ENCODE results near the gene ALOX5AP.

ALOX5AP gene

DNA sequence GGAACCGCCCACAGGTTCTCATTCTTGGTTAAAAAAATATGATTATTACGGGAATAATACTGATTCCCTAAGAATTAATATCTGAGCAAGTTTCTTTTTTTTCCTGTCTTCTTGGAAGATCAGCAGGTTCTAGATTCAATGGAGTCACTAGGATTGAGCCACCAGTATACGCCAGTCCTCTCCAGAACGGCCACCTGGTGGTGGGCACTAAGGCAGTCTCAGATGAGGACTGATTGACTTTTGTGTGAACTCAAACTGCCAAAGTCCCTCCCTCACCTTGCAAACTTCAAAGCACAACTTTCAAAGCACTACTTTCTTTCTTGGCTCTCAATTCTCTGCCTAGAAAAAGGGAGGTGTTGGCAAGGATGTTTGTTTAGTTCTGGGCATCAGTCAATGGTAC is 33.3 kb upstream of the ALOX5AP start:
- Mint-ChIP-seq H3K4me1 (peaks cover 15% of the 10 kb centered on the region), H3K27me3 (peaks cover 24% of the 10 kb centered on the region), H3K27ac (ENCODE audit: low read depth) (no peak overlapping the region), H3K4me3 (no peak overlapping the region), H3K36me3 (ENCODE audit: insufficient read depth) (no peaks in the 10 kb centered on the region), H3K9me3 (no peaks in the 10 kb centered on the region)
- DNase-seq (ENCODE audit: low spot score in 2 of 2) (no peak), ATAC-seq (replicated peaks; ENCODE audit: extremely low read depth, poor library complexity, severe bottlenecking) (no peak)

DNA sequence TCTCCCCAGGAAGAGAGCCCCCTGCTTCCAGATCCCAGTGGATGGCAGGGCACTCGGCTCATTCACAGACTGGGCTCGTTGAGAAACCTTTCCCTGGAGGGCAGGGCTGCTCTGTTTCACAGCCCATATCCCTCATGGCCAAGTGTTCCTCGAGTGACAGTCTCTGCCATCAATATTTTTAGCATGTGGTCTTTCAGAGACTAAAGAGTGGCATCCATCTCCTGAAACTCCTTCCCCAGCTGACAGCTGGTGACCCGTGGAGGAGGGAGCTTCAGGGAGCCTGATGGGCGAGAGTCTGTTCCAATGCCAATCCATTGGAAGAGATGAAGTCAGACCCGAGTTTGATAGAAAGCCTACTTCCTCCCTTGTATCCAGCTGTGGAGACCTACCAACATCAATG is 30.7 kb upstream of the ALOX5AP start:
- H3K4me1 Mint-ChIP-seq: peaks cover 9% of the 10 kb centered on the region
- H3K27ac Mint-ChIP-seq (ENCODE audit: low read depth): no peak overlapping the region
- H3K36me3 Mint-ChIP-seq (ENCODE audit: insufficient read depth): no peaks in the 10 kb centered on the region
- H3K9me3 Mint-ChIP-seq: no peaks in the 10 kb centered on the region
- ATAC-seq (replicated peaks; ENCODE audit: extremely low read depth, poor library complexity, severe bottlenecking) (no peak), DNase-seq (ENCODE audit: low spot score in 2 of 2) (no peak)
- no peak overlapping the region for H3K4me3 Mint-ChIP-seq
- peaks cover 14% of the 10 kb centered on the region for H3K27me3 Mint-ChIP-seq

DNA sequence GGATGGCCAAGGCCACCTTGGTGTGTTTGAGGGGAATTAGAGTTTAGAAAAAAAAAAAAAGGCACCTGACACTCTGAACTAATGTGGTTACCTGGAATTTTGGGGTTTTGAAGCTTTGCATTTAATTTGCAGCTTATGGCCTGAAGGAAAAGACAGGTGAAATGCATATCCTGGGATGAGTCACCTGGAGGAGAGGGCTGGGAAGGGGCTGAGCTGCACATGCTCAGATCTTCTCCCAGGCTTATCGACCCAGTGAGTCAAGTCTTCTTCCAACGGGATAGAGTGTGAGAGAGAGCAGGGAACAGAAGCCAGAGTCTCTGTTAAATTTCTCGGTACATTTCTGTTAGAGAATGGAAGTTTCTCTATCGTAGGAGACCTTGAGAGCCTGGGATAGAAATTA is 29.7 kb upstream of the ALOX5AP start:
- ATAC-seq (replicated peaks; ENCODE audit: extremely low read depth, poor library complexity, severe bottlenecking) (no peak), DNase-seq (ENCODE audit: low spot score in 2 of 2) (no peak)
- no peak overlapping the region for H3K27ac Mint-ChIP-seq (ENCODE audit: low read depth)
- no peaks in the 10 kb centered on the region for H3K36me3 Mint-ChIP-seq (ENCODE audit: insufficient read depth)
- no peaks in the 10 kb centered on the region for H3K9me3 Mint-ChIP-seq
- H3K27me3 Mint-ChIP-seq: peaks cover 7% of the 10 kb centered on the region
- peaks cover 4% of the 10 kb centered on the region for H3K4me1 Mint-ChIP-seq
- no peak overlapping the region for H3K4me3 Mint-ChIP-seq

DNA sequence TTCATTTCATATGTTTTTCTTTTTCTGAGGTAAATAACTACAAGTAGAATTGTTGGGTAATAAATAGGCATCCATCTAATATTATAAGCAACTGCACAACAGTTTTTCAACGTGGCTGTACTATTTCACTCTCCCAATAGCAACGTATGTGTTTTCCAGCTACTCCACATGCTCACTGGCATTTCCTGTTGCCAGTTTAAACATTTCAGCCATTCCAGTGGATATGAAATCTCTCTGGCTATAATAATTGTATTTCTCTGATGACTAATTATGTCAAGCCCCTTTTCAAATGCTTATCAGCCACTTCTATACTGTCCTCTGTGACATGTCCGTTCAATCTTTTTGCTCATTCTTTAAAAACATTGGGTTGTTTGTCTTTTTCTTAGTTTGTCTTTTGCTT is 26.8 kb upstream of the ALOX5AP start:
- Mint-ChIP-seq H3K4me3 (no peak overlapping the region), H3K36me3 (ENCODE audit: insufficient read depth) (no peaks in the 10 kb centered on the region), H3K9me3 (no peaks in the 10 kb centered on the region), H3K27ac (ENCODE audit: low read depth) (no peak overlapping the region), H3K4me1 (peaks cover 9% of the 10 kb centered on the region), H3K27me3 (no peaks in the 10 kb centered on the region)
- ATAC-seq (replicated peaks; ENCODE audit: extremely low read depth, poor library complexity, severe bottlenecking): no peak
- no peak for DNase-seq (ENCODE audit: low spot score in 2 of 2)

DNA sequence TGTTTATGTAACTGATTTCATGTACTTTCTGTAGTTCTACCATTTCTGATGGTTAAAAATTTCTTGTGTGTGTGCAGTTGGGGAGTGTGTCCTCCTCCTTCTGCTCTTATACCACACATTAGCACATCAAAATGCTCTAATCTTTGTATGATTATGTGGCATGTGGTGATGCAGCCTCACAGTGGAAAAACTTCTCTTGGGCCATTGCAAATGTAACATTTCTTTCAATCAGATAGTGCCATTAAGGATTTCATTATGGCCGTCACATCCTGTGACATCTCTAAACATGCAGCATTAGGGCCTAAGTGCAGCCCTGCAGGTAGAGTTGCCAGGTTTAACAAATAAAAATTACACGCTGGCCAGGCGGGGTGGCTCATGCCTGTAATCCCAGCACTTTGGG is 24.9 kb upstream of the ALOX5AP start:
- no peaks in the 10 kb centered on the region for H3K36me3 Mint-ChIP-seq (ENCODE audit: insufficient read depth)
- no peaks in the 10 kb centered on the region for H3K27me3 Mint-ChIP-seq
- H3K4me1 Mint-ChIP-seq: peaks cover 9% of the 10 kb centered on the region
- ATAC-seq (replicated peaks; ENCODE audit: extremely low read depth, poor library complexity, severe bottlenecking) (no peak), DNase-seq (ENCODE audit: low spot score in 2 of 2) (no peak)
- H3K4me3 Mint-ChIP-seq: no peak overlapping the region
- H3K27ac Mint-ChIP-seq (ENCODE audit: low read depth): no peak overlapping the region
- no peaks in the 10 kb centered on the region for H3K9me3 Mint-ChIP-seq

DNA sequence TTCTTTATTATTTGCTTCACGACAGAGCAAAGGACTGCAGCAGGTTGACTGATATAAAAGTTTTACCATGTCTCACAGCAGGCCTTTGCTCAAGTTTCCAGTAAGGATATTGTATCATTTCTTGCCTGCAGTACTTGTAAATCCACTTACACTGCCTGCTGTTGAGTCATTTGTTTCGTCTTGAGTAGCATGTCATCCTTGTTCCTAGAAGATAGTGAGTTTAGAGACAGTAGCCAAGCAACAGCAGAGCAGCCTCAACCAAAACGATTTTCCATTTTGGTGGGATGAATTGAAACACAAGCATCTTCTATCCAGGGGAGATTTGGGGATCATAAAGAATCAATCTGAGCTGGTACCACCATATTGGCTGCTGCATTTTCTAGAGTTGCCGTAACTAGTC is 24.0 kb upstream of the ALOX5AP start:
- Mint-ChIP-seq H3K27me3 (no peaks in the 10 kb centered on the region), H3K4me1 (peaks cover 9% of the 10 kb centered on the region), H3K4me3 (no peak overlapping the region), H3K36me3 (ENCODE audit: insufficient read depth) (no peaks in the 10 kb centered on the region), H3K9me3 (no peaks in the 10 kb centered on the region), H3K27ac (ENCODE audit: low read depth) (no peak overlapping the region)
- ATAC-seq (replicated peaks; ENCODE audit: extremely low read depth, poor library complexity, severe bottlenecking): no peak
- DNase-seq (ENCODE audit: low spot score in 2 of 2): no peak

DNA sequence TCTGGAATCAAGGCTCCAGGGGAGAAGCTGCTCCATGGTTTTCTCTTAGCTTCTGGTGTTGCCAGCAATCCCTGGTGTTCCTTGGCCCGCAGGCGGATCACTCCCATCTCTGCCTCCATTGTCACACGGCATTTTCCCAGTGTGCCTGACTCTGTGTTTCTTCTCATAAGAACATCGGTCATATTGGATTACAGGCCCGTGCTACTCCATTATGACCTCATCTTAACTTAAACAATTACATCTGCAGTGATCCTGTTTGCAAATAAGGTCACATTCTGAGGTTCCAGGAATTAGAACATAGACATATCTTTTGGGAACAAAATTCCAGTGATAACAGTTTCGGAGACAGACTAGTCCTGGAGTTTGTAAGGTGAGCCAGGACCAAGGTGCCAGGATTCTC is 23.5 kb upstream of the ALOX5AP start:
- no peaks in the 10 kb centered on the region for H3K36me3 Mint-ChIP-seq (ENCODE audit: insufficient read depth)
- H3K27ac Mint-ChIP-seq (ENCODE audit: low read depth): no peak overlapping the region
- H3K4me1 Mint-ChIP-seq: peaks cover 9% of the 10 kb centered on the region
- H3K4me3 Mint-ChIP-seq: no peak overlapping the region
- no peaks in the 10 kb centered on the region for H3K9me3 Mint-ChIP-seq
- no peaks in the 10 kb centered on the region for H3K27me3 Mint-ChIP-seq
- DNase-seq (ENCODE audit: low spot score in 2 of 2): no peak
- no peak for ATAC-seq (replicated peaks; ENCODE audit: extremely low read depth, poor library complexity, severe bottlenecking)

DNA sequence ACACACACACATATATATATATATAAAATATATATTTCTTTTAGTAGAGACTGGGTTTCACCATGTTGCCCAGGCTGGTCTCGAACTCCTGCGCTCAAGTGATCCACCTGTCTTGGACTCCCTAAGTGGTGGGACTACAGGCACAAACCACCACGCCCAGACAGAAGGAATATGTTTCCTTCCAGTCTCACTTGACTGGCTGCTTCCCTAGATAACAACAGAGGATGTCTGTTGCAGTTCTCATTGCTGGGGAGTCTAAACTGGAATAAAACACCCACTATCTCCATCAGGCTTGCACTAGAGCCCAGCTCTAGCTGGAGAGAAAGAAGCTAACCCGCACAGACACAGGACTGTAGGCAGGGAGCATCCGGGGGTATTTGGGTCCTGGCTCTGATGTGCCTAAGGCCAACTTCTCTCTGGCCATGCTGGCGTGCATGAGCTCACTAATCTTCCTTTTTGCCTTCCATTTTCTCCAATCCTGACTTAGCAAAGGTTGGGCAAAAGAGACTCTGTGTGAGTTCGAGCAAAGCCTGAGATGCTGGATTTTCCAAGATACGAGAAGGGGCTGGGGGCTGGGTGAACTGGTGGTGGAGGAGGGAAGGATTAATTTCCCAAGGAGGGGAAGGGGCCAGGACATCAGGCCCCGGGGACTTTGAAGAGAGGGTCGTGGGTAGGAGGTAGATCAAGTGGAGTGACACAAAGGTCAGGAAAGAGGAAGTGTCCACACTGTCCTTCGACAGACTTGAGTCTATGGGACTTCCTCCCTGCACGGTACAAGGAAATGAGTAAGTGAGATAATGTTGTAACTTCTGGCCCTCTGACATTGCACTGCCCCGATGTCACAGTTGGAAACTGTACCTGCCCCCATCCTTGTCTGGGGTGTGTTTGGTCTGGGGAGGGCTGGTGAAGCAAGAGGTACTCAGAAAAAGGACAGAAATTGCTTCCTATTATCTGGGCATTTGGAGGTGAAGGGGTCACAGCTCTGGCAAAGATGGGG is 22.5 kb upstream of the ALOX5AP start:
- ATAC-seq (replicated peaks; ENCODE audit: extremely low read depth, poor library complexity, severe bottlenecking) (peak; percentile 40), DNase-seq (ENCODE audit: low spot score in 2 of 2) (no peak)
- Mint-ChIP-seq H3K4me3 (no peak overlapping the region), H3K4me1 (peaks cover 9% of the 10 kb centered on the region), H3K27me3 (no peaks in the 10 kb centered on the region), H3K9me3 (no peaks in the 10 kb centered on the region), H3K36me3 (ENCODE audit: insufficient read depth) (no peaks in the 10 kb centered on the region), H3K27ac (ENCODE audit: low read depth) (peak overlapping the region; percentile 24)

DNA sequence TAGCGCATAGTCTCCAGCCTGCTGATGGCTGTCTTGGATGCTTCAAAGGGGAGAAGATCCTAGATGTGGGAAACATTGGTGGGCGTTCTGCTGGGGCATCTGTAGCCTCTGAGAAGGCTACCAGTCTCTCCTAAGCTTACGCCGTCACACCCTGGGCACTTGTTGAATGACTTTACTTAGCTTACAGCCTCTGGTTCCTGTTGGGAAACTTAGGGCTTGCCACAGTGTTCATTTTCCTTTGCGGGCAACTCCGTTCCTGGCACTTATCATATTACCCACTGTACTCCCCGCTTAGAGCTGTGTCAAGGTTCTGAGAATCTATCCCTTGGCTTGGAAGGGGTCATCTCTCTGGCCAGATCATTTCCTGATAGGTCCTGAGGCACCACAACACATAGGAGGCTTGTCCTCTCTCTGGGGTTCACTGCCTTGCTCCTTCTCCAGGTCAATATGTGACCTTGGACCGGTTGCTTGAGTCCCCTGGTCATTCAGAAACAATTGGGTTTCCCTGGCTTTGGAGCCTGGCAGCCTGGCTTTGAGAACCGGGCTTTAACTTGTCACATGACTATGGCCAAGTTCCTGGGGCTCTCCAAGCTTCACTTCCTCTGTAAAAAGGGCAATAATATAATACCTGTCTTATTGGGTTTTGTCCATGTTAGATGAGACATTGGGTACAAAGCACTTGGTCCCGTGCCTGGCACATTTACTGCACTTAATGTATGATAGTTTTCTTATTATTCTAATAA is 20.5 kb upstream of the ALOX5AP start:
- no peak for DNase-seq (ENCODE audit: low spot score in 2 of 2)
- Mint-ChIP-seq H3K36me3 (ENCODE audit: insufficient read depth) (no peaks in the 10 kb centered on the region), H3K4me1 (peaks cover 9% of the 10 kb centered on the region), H3K4me3 (no peak overlapping the region), H3K27ac (ENCODE audit: low read depth) (no peak overlapping the region), H3K9me3 (no peaks in the 10 kb centered on the region), H3K27me3 (no peaks in the 10 kb centered on the region)
- ATAC-seq (replicated peaks; ENCODE audit: extremely low read depth, poor library complexity, severe bottlenecking): no peak

DNA sequence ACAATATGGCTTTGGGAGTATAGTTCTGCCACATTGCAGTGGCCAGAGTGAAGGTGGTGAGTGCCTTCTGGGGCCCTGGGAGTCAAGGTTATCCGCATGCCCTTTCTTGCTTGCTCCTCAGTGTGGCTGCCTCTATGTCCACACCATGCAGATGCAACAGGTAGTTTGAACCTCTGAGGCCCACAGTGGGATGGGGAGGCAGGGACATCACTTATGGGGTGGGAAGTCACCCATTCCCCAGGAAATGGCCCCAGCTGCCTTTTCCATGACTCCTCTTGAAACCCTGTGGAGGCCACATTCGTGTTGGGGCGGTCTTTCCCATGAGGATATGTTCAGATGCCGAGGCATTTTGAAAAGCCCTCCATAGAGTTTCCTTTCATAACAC is 20.0 kb upstream of the ALOX5AP start:
- Mint-ChIP-seq H3K27ac (ENCODE audit: low read depth) (no peak overlapping the region), H3K4me3 (no peak overlapping the region), H3K4me1 (peaks cover 12% of the 10 kb centered on the region), H3K36me3 (ENCODE audit: insufficient read depth) (no peaks in the 10 kb centered on the region), H3K9me3 (no peaks in the 10 kb centered on the region), H3K27me3 (no peaks in the 10 kb centered on the region)
- ATAC-seq (replicated peaks; ENCODE audit: extremely low read depth, poor library complexity, severe bottlenecking) (no peak), DNase-seq (ENCODE audit: low spot score in 2 of 2) (no peak)

DNA sequence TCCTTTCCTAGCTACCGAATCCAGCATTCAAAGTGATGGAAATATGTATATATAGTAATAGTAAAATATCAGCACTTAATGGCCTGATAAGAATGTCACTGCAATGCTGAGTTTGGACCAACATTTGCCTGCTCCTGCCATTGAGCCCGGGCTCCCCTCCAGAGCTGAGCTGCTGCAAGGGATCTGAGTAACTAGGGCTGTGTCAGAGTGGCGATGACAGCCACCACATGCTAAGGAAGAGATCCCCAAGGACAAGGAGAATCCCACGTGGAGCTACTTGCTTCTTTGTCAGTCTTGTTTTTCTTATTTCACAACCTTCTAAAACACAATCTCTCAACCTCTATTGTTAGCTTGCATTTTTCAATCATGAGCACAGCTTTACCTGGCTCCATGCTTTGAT is 19.5 kb upstream of the ALOX5AP start:
- ATAC-seq (replicated peaks; ENCODE audit: extremely low read depth, poor library complexity, severe bottlenecking) (no peak), DNase-seq (ENCODE audit: low spot score in 2 of 2) (no peak)
- Mint-ChIP-seq H3K9me3 (no peaks in the 10 kb centered on the region), H3K27me3 (no peaks in the 10 kb centered on the region), H3K4me1 (peaks cover 17% of the 10 kb centered on the region), H3K4me3 (no peak overlapping the region), H3K27ac (ENCODE audit: low read depth) (no peak overlapping the region), H3K36me3 (ENCODE audit: insufficient read depth) (no peaks in the 10 kb centered on the region)

DNA sequence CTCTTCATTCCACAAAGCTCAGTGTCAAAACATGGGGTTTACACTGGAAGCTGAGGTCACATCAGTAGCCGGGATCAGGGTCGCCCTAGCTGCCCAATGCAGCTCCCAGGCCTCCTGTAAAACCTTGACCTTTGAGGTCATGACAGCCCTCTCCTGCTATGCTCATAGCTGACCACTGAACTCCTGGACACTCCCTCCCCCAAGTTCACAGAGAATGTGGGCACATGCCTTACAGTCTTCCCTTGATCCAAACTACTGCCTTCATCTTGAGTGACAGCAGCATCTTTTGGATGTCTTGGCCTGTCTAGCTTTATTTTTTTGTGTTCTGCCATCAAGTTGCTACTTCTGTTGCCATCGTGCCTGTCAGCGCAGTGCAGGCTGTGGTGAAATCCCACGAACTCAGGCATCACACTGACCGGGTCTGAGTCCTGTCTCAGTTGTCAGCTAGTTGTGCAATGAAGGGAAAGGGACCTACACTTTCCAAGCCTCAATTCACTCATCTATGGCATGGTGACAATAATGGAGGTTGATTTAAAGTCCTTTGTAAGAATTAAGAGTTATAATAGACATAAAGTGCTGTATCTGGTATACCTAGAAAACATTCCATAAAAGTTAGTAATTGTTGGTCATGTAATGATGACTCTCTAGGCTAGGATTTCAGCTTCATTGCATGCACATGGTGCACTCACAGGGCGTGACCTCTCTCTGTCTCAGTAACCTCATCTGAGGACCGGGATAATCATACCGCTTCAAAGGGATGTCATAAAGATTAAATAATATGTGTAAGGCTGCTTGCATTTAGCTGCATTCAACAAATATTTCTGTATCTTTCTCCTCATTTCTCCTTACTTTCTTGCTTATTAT is 16.4 kb upstream of the ALOX5AP start:
- H3K4me3 Mint-ChIP-seq: no peak overlapping the region
- H3K27me3 Mint-ChIP-seq: no peaks in the 10 kb centered on the region
- H3K9me3 Mint-ChIP-seq: no peaks in the 10 kb centered on the region
- H3K27ac Mint-ChIP-seq (ENCODE audit: low read depth): no peak overlapping the region
- no peak for DNase-seq (ENCODE audit: low spot score in 2 of 2)
- no peaks in the 10 kb centered on the region for H3K36me3 Mint-ChIP-seq (ENCODE audit: insufficient read depth)
- H3K4me1 Mint-ChIP-seq: peaks cover 19% of the 10 kb centered on the region
- ATAC-seq (replicated peaks; ENCODE audit: extremely low read depth, poor library complexity, severe bottlenecking): no peak

Measured in central memory CD8-positive, alpha-beta T cell (primary cell).